Measurements from ENCODE around the gene GP5.

DNA sequence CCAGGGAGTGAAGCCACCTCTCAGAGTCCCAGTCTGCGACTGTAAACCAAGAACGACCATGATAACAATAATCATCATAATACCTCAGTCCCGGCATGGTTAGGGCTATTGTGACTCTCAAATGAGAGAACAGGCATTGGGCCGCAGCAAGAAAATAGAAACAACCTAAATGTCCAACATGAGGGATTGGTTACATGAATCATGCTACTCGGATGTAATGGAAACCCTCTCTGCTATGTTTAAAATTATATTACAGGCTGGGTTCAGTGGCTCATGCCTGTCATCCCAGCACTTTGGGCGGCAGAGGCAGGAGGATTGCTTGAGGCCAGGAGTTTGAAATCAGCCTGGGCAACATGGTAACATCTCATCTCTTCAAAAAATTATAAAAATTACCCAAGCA, 50.7 kb downstream of the GP5 start:
- TF ChIP-seq, protein P1, sequence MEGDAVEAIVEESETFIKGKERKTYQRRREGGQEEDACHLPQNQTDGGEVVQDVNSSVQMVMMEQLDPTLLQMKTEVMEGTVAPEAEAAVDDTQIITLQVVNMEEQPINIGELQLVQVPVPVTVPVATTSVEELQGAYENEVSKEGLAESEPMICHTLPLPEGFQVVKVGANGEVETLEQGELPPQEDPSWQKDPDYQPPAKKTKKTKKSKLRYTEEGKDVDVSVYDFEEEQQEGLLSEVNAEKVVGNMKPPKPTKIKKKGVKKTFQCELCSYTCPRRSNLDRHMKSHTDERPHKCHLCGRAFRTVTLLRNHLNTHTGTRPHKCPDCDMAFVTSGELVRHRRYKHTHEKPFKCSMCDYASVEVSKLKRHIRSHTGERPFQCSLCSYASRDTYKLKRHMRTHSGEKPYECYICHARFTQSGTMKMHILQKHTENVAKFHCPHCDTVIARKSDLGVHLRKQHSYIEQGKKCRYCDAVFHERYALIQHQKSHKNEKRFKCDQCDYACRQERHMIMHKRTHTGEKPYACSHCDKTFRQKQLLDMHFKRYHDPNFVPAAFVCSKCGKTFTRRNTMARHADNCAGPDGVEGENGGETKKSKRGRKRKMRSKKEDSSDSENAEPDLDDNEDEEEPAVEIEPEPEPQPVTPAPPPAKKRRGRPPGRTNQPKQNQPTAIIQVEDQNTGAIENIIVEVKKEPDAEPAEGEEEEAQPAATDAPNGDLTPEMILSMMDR (IDR thresholded peaks at IDR 0.05; ENCODE audit: low read depth, low read length) = no peak
- TF ChIP-seq EZH2phosphoT487 (IDR thresholded peaks at IDR 0.05; ENCODE audit: low read depth) = no peak
